ENCODE data around the gene SETDB1. TPM values are rescaled to one million over a fixed set of nuclear protein-coding genes. Genes with fewer than 3 reads are reported as not detected.

SETDB1 gene
- total RNA-seq, 1 experiment from 2014 or later, result 66.5 TPM

GRCh38 chr1:150917387-150917786 lies 8.8 kb upstream of the SETDB1 start:
- Histone ChIP-seq H3K36me3 (ENCODE audit: insufficient read depth, low read length, poor library complexity, severe bottlenecking) (no peaks in the 10 kb centered on the region), H3K9me3 (ENCODE audit: low read depth, low read length, poor library complexity, severe bottlenecking) (no peaks in the 10 kb centered on the region), H3K4me3 (ENCODE audit: low read depth, low read length, poor library complexity, severe bottlenecking) (no peak overlapping the region), H3K4me1 (ENCODE audit: insufficient read depth, low read length, poor library complexity, severe bottlenecking) (no peaks in the 10 kb centered on the region), H3K27me3 (replicated peaks; ENCODE audit: insufficient read depth, low read depth, low read length, poor library complexity) (no peaks in the 10 kb centered on the region), H3K27ac (ENCODE audit: low read depth, low read length, poor library complexity, severe bottlenecking) (no peak overlapping the region)
- no TSS peak for BruUV-seq (replicated peaks)
- TF ChIP-seq EZH2 (IDR thresholded peaks at IDR 0.05; ENCODE audit: borderline replicate concordance, low read depth, low read length, poor library complexity, severe bottlenecking) (no peak), CTCF (conservative IDR thresholded peaks at IDR 0.05; ENCODE audit: low read depth, low read length) (no peak)
- DNase-seq (ENCODE audit: low spot score), result no peak
- POLR2A ChIA-PET (ENCODE audit: low non-redundant PET), result no interaction called here
- intact Hi-C loops (cut with micrococcal nuclease; ENCODE audit: unreplicated experiment), result no loop called here
- CTCF ChIA-PET, result no interaction called here

GRCh38 chr1:150922519-150922975 lies 3.6 kb upstream of the SETDB1 start:
- H3K4me1 ChIP-seq (ENCODE audit: insufficient read depth, low read length, poor library complexity, severe bottlenecking), result peaks cover 5% of the 10 kb centered on the region
- no peak for TF ChIP-seq EZH2 (IDR thresholded peaks at IDR 0.05; ENCODE audit: borderline replicate concordance, low read depth, low read length, poor library complexity, severe bottlenecking)
- TF ChIP-seq CTCF (conservative IDR thresholded peaks at IDR 0.05; ENCODE audit: low read depth, low read length), result peak; percentile 82

DNA sequence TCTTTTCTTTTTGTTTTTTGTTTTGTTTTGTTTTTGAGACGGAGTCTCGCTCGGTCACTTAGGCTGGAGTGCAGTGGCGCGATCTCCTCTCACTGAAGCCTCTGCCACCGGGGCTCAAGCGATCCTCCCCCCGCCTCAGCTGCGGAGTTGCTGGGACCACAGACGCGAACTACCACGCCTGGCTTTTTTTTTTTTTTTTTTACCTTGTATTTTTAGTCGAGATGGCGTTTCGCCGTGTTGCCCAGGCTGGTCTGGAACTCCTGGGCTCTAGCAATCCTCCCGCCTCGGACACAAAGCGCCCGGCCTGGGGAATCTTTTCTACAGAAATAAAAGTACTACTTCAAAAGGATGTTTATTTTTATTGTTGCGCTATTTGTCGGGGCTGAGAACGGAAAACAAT lies 1.1 kb upstream of the SETDB1 start:
- Histone ChIP-seq H3K27ac (ENCODE audit: low read depth, low read length, poor library complexity, severe bottlenecking) (no peak overlapping the region), H3K4me1 (ENCODE audit: insufficient read depth, low read length, poor library complexity, severe bottlenecking) (peaks cover 5% of the 10 kb centered on the region), H3K27me3 (replicated peaks; ENCODE audit: insufficient read depth, low read depth, low read length, poor library complexity) (no peaks in the 10 kb centered on the region), H3K9me3 (ENCODE audit: low read depth, low read length, poor library complexity, severe bottlenecking) (no peaks in the 10 kb centered on the region), H3K36me3 (ENCODE audit: insufficient read depth, low read length, poor library complexity, severe bottlenecking) (peaks cover 23% of the 10 kb centered on the region), H3K4me3 (ENCODE audit: low read depth, low read length, poor library complexity, severe bottlenecking) (no peak overlapping the region)
- ChIA-PET CTCF (no interaction called here), POLR2A (ENCODE audit: low non-redundant PET) (no interaction called here)
- no peak for TF ChIP-seq CTCF (conservative IDR thresholded peaks at IDR 0.05; ENCODE audit: low read depth, low read length)
- TF ChIP-seq EZH2 (IDR thresholded peaks at IDR 0.05; ENCODE audit: borderline replicate concordance, low read depth, low read length, poor library complexity, severe bottlenecking), result no peak
- intact Hi-C loops (cut with micrococcal nuclease; ENCODE audit: unreplicated experiment), result loop anchor here (10.0 kb wide), 1 partner anchor 300 kb away; the partner anchor contains the start of gene ENSA
- no peak for DNase-seq (ENCODE audit: low spot score)
- BruUV-seq (replicated peaks), result no TSS peak

More at GRCh38 chr1:150922519-150922975, 3.6 kb upstream of the SETDB1 start:
- Histone ChIP-seq H3K36me3 (ENCODE audit: insufficient read depth, low read length, poor library complexity, severe bottlenecking) (no peaks in the 10 kb centered on the region), H3K9me3 (ENCODE audit: low read depth, low read length, poor library complexity, severe bottlenecking) (no peaks in the 10 kb centered on the region), H3K4me3 (ENCODE audit: low read depth, low read length, poor library complexity, severe bottlenecking) (no peak overlapping the region), H3K27ac (ENCODE audit: low read depth, low read length, poor library complexity, severe bottlenecking) (no peak overlapping the region), H3K27me3 (replicated peaks; ENCODE audit: insufficient read depth, low read depth, low read length, poor library complexity) (no peaks in the 10 kb centered on the region)
- ChIA-PET CTCF (interaction anchor here (0.6 to 1.4 kb wide), 4 partner anchors 14 to 361 kb away, joined by 3 to 4 read pairs (median 3); partner anchors contain the start of gene ENSA), POLR2A (ENCODE audit: low non-redundant PET) (interaction anchor here (0.6 kb wide), 1 partner anchor 344 kb away, joined by 7 read pairs; no protein-coding TSS in a partner anchor)
- DNase-seq (ENCODE audit: low spot score), result peak; percentile 85
- intact Hi-C loops (cut with micrococcal nuclease; ENCODE audit: unreplicated experiment), result loop anchor here (10.0 kb wide), 1 partner anchor 298 kb away; the partner anchor contains the start of gene ENSA
- BruUV-seq (replicated peaks), result no TSS peak

All from A673 (cell line).